ENCODE measurements around the gene FAM186B. TPM values are rescaled to one million over a fixed set of nuclear protein-coding genes. Genes with fewer than 3 reads are reported as not detected.

Gene FAM186B
- total RNA-seq, 1 experiment from 2014 or later: 0.46 TPM

GRCh38 chr12:49554266-49554665, 51.2 kb downstream of the FAM186B start:
- TF ChIP-seq CTCF (conservative IDR thresholded peaks at IDR 0.05): no peak
- no peak overlapping the region for H3K18ac ChIP-seq (ENCODE audit: insufficient read length, low read depth, low read length)
- H3K23ac ChIP-seq (ENCODE audit: insufficient read length, low read depth, low read length): no peak overlapping the region
- H3K79me2 ChIP-seq (ENCODE audit: insufficient read depth, low read length): no peaks in the 10 kb centered on the region
- H3K36me3 Mint-ChIP-seq (ENCODE audit: insufficient read depth in 1 of 3, low read depth in 3 of 3): peaks cover 8 to 21% (median 20%) of the 10 kb centered on the region in 3 experiments; a peak in 6 of 7 replicates
- no peak overlapping the region for H2BK5ac ChIP-seq (ENCODE audit: insufficient read length, low read length)
- no peak for DNase-seq
- no peak overlapping the region for H3K4me3 Mint-ChIP-seq
- H3K4ac ChIP-seq (ENCODE audit: low read depth, low read length): no peak overlapping the region
- H3K4me1 ChIP-seq (ENCODE audit: insufficient read depth, low read length): no peaks in the 10 kb centered on the region
- no peaks in the 10 kb centered on the region; the same call in 1 of the 2 replicates for H3K27me3 ChIP-seq (ENCODE audit: insufficient read depth, low read length)
- H3K27me3 Mint-ChIP-seq (ENCODE audit: low read depth): peaks cover 31% of the 10 kb centered on the region
- no peak overlapping the region for H3K9ac ChIP-seq (ENCODE audit: extremely low read depth, insufficient read length, low read length)
- no peaks in the 10 kb centered on the region for H4K20me1 ChIP-seq (ENCODE audit: control insufficient read depth, insufficient read depth, insufficient read length)
- no peak overlapping the region for H2BK20ac ChIP-seq (ENCODE audit: low read depth, low read length, poor library complexity, severe bottlenecking)
- 0 out of 2 replicates have a peak overlapping the region, but pooled peaks have one; percentile 5 for H3K14ac ChIP-seq (ENCODE audit: insufficient read depth, low read length)
- H2BK15ac ChIP-seq (ENCODE audit: low read depth, low read length): no peak overlapping the region
- H4K5ac ChIP-seq (ENCODE audit: insufficient read length, low read depth, low read length): no peak overlapping the region
- H3K79me1 ChIP-seq (ENCODE audit: insufficient read depth, low read depth, low read length, poor library complexity, severe bottlenecking): no peaks in the 10 kb centered on the region
- WGBS (ENCODE audit: extremely low coverage, insufficient read length, low lambda C conversion rate): no CpG with 5 or more reads among the region's 15 CpGs
- no peak overlapping the region for H2AFZ ChIP-seq (ENCODE audit: low read length)
- no peaks in the 10 kb centered on the region; a peak in 1 of 5 replicates for H3K9me3 Mint-ChIP-seq
- no peak overlapping the region for H3K56ac ChIP-seq (ENCODE audit: insufficient read length, low read depth, low read length)
- no peaks in the 10 kb centered on the region for H3K9me3 ChIP-seq (ENCODE audit: control insufficient read depth, low read depth, low read length)
- peaks cover 0 to 12% of the 10 kb centered on the region in 2 experiments; a peak in 2 of 4 replicates for H3K4me1 Mint-ChIP-seq
- H3T11ph ChIP-seq (ENCODE audit: low read length): no peak overlapping the region
- no peak overlapping the region for H4K8ac ChIP-seq (replicated peaks; ENCODE audit: insufficient read length, low read depth, low read length)
- no peak overlapping the region for H2BK120ac ChIP-seq (ENCODE audit: low read depth, low read length, poor library complexity, severe bottlenecking)
- H2AK5ac ChIP-seq (ENCODE audit: insufficient read length, low read length): no peak overlapping the region
- H3K27ac Mint-ChIP-seq: no peak overlapping the region; a peak in 1 of 7 replicates
- H4K91ac ChIP-seq (ENCODE audit: insufficient read length, low read depth, low read length): no peak overlapping the region
- H3K23me2 ChIP-seq (ENCODE audit: insufficient read length, low read depth, low read length, poor library complexity, severe bottlenecking): peaks cover 1% of the 10 kb centered on the region
- H3K4me2 ChIP-seq (ENCODE audit: insufficient read depth, insufficient read length, low read length): no peak overlapping the region
- H2BK12ac ChIP-seq (ENCODE audit: insufficient read length, low read depth, low read length): no peak overlapping the region
- no peak overlapping the region for H3K27ac ChIP-seq (ENCODE audit: insufficient read length, low read depth, low read length)
